NCI-H510A treated with DMSO at 0.1 percent for 48 hours (cell line): ENCODE measurements around the gene ATP5F1E.

Experiments
- DNase-seq: peaks from one replicate; lab custom pipeline; 2025; lab: John Stamatoyannopoulos, UW

ATP5F1E gene

DNA sequence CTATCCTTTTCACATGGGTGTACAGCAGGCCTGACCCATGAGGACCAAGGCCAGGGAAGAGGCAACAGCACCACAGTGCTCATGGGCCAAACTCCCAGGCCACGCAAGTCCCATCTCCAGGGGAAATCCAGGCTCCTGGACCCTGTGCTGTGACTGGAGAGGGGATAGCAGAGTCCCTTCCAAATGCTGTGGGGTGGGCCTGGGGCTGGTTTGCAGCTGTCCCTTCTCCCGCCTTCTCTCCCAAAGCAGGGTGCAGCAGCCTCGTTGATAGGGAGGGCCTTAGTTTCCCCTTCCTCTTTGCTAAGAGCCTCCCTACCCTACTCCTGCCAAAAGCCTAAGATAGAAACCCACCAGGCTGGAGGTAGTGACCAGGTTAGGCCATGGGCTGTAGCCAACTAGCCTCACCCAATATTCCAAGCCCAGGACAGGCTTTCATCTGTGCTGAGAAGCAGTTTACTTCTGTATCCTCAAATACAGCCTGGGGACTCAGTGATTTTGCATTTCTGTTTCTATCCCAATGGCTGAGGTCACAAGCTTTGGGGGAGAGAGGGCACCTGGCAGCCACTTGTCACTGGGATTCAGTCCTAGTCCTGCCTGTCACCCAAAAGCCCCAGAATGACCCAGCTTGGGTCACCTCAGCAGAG is 26.5 kb downstream of the ATP5F1E start:
- DNase-seq: no peak

DNA sequence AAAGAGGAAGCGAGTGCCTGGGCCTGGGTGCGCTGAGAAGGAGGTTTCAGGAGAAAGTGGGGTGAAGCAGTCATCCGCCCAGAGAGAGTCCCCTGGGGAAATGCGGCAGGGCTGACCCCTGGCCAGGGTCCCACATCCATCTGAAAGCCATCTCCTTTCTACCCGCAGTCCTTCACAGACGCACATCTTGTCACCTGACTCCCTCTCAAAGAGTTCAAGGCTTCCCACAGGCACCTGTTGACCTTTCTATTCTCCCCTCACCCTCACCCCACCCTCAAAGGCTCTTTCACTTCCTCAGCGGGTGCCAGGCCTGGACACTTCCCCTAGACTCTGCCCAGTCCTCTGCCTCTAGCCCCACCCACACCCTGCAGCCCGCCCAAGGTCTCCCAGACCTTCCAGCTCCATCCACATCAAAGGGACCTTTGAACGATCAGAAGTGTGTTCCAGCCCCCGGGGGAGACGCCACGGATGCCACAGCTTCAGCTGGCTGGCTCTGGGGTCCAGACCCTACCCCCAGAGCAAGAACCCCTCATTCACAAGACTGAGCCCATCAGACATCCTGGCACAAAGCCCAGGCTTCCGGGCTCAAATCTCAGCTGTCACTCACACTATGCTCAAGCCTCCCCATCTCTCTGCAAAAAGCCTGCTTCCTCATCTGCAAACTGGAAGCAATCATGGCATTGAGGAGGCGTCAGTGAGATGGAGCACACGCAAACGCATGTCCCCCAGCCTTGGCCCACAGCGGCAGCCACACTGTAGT is 27.2 kb downstream of the ATP5F1E start:
- DNase-seq: no peak

DNA sequence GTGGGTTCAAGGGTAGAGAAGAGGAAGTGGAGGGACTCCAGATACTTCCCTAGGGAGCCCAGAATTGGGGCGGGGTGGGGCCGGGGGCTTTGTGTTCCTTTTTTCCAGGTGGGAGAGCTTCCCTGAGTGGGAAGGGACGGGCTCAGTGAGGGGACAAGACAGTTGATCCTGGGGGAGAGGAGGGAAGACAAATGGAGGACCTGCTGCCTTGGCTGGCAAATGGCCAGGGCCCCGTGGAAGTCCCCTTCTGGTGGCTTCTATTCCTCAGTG is 27.7 kb downstream of the ATP5F1E start:
- no peak for DNase-seq

DNA sequence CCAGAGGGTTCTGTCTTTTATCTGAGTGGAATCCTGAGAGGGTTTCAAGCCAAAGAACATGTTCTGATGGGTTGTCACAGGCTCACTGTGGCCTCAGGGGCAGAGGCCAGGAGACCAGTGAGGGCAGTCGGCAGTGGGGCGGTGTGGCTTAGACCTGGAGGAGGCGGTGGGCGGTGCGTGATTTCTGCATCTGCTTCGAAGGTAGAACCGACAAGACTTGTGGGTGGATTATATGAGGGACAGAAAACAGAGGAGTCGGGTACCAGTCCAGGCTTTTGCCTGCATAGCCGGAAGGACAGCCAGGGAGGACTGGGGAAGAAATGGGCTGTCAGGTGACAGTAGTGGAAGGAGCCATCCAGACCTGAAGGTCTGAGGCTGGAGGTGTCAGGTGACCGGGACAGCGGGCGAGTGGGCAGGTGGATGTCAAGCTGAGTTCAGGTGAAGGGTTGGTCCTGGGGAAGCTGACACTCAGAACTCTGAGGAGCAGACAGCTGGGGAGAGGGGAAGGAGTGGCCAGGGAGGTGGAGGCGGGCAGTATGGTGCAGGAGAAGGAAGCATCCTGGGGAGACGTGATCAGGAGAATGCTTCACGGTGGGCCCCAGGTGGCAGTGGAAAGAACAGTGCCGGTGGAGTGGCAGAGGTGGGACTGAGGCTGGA is 28.2 kb downstream of the ATP5F1E start:
- DNase-seq: no peak

DNA sequence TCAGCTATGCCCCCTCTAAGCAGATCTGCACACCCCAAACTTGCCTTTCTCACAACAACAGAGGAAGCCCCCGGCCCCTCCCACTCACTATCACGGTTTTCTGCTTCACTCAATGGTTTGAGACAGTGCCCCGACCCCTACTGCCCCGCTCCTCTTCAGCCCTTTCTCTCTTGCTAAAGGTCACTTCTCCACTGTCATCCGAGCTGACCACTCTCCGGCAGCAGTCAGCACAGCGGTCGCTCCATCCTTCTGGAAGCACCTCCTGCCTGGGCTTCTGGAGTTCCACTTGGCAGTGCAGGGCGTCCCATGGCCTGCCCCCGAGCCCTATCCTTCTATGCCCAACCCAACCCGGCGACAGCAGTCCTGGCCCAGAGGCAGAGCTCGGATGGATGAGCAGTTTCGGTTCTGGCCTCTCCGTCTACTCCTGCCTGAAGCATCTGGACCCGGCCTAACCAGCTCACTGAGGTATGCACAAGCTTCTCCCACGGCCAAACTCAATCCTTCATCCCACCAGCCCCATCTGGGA is 29.2 kb downstream of the ATP5F1E start:
- DNase-seq: no peak

DNA sequence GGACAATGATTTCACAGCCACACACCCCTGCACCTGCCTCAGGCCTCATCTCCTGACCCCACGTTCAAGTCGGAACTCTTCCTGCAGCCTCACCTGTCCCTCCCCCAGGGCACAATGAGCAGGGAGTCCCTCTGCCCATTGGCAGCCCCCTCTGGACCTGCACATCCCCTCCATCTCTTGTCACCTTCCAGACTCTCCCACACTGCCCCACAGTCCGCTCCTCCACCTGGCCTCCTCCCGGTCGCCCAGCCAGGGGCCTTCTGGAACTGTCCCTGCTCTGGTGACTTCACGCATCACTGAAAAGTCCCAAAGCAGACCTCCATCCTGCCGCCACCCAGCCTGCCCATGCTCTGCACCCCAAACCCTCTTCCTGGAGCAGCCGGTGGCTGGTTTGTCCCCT is 29.7 kb downstream of the ATP5F1E start:
- DNase-seq: no peak

DNA sequence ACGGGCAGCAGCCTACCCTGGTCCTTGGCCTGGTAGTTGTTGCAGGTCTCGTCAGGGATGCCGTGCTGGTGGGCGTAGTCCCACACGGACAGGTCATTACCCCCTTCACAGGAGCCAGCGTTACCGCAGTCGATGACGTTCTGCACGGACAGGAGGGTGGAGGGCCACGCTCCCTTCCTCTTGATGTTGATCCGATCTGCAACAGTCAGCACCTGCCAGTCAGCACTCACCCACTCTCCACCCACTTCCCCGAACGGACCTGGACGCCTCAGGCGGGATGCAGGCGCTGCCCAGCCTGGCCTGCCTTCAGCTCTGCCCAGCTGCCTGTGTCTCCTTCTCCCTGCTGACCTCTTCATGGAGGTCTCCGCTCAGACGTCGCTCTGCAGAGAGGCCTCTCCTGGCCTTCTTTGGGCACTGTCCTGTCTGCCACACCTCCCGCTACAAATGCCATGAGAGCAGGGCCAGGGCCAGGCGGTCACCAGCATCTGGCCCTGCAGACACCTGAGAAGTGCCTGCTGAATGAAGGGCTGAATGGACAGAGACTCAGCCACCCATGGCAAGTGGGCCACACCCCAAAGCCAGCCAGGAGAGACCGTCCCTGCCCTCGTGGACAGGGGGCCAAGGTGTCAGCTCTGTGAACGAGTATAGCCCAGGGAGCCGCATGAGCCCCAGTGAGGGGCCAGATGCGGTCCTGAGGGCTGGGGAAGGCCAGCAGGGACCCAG is 30.5 kb downstream of the ATP5F1E start:
- no peak for DNase-seq

DNA sequence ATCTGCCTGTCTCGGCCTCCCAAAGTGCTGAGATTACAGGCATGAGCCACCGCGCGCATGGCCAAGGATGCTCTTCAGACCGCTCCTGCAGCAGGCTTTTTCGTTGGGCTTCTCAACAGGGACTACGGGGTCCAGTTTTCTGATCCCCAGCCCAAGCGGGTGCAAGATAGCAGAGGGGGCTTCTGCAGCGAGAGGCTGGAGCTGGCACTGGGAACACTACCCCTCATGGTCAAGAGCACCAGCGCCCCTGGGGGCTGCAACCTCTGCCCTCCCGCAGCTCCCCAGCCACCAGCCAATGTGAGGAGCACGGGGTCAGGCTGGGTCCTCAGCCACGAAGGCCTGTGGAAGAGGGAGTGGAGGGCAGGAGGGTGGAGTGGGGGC is 31.1 kb downstream of the ATP5F1E start:
- no peak for DNase-seq

DNA sequence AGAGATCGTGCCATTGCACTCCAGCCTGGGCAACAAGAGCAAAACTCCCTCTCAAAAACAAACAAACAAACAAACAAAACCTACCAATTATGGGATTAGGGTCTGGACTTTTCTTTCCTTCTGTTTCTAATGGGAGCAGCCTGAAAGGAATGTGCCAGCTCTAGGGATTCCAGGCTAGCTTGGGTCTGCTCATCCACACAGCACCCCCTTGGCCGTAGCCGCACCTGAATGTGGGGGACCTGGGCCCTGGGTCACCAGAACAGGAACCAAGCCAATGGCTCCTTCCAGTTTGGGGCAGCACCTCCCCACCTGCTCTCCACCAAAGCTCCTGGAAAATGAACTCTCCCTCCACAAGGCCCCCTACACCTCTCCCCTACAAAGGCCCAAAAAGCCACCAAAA is 31.8 kb downstream of the ATP5F1E start:
- DNase-seq: no peak

DNA sequence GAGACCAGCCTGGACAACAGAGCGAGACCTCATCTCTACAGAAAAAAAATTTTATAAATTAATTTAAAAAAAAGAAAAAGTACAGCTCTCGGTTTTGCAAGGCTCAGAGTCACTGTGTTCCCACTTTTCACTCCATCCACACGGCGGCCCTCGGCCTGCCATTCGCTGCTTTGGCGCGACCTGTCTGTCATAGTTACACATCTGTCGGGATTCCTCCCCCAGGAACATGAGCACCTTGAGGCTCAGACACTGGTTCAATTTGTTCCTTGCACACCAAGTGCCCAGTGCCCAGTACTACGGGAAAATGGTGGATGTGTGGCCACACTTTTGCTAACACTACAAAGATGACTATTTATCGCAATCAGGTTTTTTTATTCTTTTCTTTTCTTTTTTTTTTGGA is 33.5 kb downstream of the ATP5F1E start:
- DNase-seq: no peak

DNA sequence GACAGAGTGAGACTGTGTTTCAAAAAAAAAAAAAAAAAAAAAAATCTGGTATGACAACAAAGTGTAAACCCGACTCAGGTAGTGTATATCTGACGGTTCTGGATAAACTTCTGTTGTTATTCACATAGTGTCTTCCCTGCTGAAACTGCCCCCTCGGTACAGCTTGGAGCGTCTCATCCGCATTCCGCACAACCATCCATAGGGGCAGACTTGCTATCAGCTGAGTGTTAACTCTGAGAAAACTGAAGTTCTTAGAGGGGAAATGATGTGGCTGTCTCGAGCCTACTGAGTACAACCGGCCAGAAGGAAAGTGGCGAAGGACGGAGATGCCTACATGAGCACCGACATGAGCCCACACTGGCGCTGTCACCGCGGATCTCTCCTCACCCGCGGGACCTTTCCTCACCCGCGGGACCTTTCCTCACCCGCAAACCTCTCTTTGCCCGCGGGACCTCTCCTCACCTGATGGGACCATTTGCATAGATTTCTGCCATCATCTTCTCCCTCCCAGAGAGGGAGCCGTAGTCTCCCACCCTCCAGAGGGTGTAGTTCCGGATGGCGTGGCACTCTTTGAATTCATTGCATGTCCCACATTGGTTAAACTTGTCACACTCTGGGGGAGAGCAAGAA is 34.9 kb downstream of the ATP5F1E start:
- no peak for DNase-seq

DNA sequence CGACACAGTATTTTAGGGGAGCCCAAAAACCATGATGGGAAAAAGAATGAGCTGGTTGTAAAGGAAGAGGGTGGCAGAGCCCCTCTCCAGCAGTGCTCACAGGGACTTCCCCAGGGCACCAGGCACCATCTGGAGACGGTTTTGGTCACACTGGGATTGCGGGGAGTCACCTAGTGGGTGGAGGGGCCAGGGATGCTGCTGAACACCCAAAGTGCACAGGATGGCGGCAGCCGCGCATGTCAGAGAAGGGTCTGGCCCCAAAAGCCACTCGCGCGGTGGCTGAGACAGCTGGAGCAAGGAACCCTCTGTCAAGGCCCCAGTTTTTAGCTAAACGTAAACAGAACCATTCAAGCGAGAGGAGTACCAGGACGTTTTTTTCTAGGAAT is 35.9 kb downstream of the ATP5F1E start:
- DNase-seq: no peak

DNA sequence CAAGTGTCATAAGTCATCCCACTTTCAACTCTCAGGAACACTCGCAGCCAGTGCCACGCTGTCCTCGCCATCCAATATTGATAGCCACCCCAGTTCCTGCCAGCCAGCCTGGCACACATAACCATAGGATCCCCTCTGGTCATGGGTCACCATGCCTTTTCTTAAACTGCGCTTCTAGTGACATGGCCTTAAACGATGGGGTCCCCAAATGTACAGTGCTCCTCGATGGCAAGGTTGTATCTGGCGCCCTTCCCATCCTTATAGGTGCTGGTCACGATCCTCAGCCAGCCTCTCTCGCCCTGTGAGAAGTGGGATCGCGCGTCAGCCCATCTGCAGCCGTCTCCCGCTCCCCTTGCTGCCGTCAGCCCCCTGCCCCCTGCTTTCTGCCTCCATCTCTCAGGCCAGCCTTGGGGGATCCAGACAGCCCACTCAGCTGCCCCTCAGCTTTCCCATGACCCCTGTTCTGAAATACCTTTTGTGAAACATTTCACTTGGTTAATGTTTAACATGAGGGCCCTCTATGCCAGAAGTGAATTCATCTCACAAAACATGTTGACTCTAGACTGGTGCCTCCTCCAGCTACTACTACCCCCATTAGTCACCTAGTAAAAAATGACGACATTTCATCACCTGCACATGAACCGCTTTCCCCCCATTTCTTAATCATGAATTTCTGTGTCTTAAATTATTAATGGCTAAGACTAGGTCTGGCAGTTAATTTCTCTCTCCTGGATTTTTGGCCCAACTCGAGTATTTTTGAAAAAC is 36.5 kb downstream of the ATP5F1E start:
- DNase-seq: no peak

DNA sequence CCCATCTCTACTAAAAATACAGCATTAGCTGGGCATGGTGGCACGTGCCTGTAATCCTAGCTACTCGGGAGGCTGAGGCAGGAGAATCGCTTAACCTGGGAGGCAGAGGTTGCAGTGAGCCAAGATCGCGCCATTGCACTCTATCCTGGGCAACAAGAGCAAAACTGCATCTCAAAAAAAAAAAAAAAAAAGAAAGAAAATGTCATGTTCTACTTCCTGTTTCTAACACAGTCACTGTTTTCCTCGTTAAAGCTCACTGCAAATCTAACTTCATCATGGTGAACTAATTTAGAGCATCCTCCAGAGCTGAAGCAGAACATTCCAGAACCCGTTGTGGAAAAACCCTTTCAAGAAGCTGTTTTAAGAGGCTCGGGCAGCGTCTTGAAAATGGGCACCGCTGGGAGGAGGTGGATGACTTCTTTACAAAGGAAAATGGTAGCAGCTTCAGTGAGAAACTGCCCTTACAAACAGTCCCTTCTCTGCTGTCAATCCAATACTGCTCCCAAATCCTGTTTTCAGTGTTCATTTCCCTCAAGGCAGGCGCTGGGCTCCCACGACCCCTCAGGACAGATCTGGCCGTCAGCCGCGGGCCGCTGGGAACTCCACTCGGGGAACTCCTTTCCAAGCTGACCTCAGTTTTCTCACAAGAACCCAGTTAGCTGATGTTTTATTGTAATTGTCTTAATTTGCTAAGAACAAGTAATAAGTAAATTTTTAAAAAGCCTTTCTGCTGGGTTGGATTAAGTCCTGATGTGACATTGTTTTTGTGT is 37.6 kb downstream of the ATP5F1E start:
- no peak for DNase-seq

DNA sequence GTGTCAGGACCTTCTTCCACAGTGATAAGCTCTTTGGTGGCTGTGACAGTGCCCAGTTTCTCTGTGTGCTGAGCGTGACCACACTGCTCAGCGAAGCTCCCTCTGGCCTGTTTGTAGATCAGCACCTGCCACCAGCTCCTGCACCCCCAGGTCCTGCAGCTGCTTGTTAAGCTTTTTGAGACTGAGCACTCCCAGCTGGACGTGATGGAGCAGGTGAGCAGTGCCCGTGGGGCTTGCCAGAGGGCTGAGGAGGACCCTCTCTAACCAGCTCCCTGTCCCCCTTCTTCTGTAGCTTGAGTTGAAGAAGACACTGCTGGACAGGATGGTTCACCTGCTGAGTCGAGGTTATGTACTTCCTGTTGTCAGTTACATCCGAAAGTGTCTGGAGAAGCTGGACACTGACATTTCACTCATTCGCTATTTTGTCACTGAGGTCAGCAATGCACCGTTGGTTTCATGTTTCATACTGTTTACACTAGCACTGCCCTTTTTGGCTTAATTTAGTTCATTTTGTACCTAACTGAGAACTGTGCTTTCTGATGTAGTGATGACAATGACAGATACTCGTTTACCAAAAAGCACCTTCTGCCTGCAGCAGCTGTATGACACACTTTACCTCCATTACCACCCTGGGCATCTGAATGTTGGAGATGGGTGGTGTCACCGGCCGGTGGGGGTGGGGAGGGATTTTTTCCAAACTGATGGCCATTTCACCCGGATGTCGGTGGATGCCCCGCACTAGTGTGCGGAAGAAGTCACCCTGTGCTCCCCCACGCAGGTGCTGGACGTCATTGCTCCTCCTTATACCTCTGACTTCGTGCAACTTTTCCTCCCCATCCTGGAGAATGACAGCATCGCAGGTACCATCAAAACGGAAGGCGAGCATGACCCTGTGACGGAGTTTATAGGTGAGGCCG is 38.5 kb downstream of the ATP5F1E start:
- no peak for DNase-seq

DNA sequence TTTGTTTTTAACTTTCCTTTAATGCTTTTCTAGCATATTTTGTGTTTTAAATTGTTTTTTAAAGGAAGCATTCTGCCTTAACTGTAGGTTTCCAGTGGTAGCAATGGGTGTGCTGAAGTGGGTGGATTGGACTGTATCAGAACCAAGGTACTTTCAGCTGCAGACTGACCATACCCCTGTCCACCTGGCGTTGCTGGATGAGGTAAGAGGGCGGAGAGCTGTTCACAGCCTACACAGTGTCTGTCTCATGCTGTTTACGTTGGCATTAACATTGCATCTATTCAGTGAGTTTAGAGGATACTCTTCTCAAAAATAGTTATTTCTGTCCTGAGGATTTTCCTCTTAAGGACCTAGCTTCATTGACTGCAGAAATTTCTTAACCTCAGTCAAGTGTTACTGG is 39.2 kb downstream of the ATP5F1E start:
- DNase-seq: no peak

DNA sequence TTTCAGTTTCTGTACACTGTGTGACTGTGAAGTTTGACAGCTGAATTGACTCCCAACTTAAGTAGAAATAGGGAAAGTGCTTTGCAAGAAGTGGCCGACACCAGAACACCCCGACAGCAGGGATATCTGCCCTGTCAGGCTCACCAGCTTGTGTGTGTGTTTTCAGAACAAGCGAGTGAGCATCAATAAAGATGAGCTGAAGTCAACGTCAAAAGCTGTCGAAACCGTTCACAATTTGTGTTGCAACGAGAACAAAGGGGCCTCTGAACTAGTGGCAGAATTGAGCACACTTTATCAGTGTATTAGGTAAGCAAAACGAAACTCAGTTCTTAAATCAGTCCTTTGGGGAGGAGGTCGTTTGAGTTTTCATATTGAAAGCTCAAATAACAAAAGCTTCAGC is 40.4 kb downstream of the ATP5F1E start:
- no peak for DNase-seq

DNA sequence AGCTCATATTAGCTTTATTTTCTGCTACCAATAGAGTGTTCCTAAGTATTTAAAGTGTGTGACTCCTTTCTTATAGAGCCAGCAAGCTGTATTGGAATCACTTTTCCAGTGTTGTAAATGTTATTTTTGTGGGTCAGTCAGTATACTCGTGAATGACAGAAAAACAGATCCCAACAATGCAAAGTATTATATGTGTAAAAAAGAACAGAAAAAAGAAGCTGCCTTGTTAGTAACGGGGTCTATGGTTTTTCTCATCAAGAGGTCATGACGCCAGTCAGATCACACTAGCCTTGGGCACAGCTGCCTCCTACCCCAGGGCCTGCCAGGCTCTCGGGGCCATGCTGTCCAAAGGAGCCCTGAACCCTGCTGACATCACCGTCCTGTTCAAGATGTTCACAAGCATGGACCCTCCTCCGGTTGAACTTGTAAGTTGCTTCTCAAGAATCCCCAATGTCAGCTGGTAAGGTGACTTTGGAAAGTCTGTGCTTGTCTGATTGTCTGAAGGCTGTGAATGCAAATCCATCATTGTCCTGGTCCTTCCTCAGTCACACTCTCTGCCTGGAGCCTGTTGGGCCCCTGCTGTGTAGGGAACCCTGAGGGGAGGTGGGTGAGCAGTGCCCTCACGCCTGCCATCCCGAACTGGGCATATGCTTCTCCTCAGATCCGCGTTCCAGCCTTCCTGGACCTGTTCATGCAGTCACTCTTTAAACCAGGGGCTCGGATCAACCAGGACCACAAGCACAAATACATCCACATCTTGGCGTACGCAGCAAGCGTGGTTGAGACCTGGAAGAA is 41.3 kb downstream of the ATP5F1E start:
- no peak for DNase-seq

DNA sequence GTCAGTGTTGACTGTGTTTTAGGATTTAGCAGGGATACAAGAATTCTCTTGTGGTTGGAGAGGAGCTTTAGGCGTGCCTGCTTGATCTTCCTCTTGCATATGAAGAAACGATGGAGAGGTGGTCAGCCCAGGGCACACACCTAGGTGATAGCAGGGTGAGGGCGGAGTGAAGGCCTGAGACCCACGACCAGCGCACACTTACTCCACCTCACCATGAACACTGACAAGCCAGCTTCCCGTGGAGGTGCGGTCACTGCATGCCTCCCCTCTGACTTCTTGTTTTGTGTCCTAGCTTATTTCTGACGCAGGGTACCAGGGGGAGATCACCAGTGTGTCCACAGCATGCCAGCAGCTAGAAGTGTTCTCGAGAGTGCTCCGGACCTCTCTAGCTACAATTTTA is 42.9 kb downstream of the ATP5F1E start:
- DNase-seq: no peak
